Left ventricle myocardium inferior (tissue), 1 donor: ENCODE results near the gene DENND1A. TPM values are rescaled to one million over a fixed set of nuclear protein-coding genes. Genes with fewer than 3 reads are reported as not detected.

ENCODE experiments used
- DNase-seq: peaks from one replicate; pipeline ENCODE4 v3.0.0-alpha.2; 2020
- H3K27ac ChIP-seq: fragments of 200-600 bp; replicated peaks from 2 replicates; pipeline ENCODE4 v1.8.0; 2021
- H3K27me3 ChIP-seq: fragments of 200-600 bp; 2 replicates; pipeline ENCODE4 v1.8.0; 2021; ENCODE audit warnings: low read depth
- H3K36me3 ChIP-seq: fragments of 200-600 bp; 2 replicates; pipeline ENCODE4 v1.8.0; 2021
- H3K4me1 ChIP-seq: fragments of 200-600 bp; 2 replicates; pipeline ENCODE4 v1.8.0; 2021
- H3K4me3 ChIP-seq: fragments of 200-600 bp; 2 replicates; pipeline ENCODE4 v1.8.0; 2021; ENCODE audit warnings: mild to moderate bottlenecking, moderate library complexity
- H3K9me3 ChIP-seq: fragments of 200-600 bp; replicated peaks from 2 replicates; pipeline ENCODE4 v1.8.0; 2021
- CTCF ChIP-seq: fragments of 200-600 bp; IDR thresholded peaks from 2 replicates; pipeline ENCODE4 v1.8.0; 2021; ENCODE audit warnings: antibody characterized with exemption, mild to moderate bottlenecking, borderline replicate concordance
- intact Hi-C: fragments of 100-400 bp; cut with micrococcal nuclease; formaldehyde crosslinking; loops from one replicate; pipeline ENCODE4 v1.11.0; 2022
- total RNA-seq: library from RNA; stranded (reverse); fragmentation: NEBNext Ultra II Directional; extraction: Animal tissue kit (Norgen Biotek cat#: 25700); gene quantifications from one replicate; pipeline ENCODE4 v1.2.1, GENCODE V29; 2021
- donor health status: DM: no; HTN: yes; CAD: no; lungs with severe emphysema.

DENND1A gene
- total RNA-seq, 1 donor from 2014 or later: 12.2 TPM

GRCh38 chr9:123795336-123795735 lies 134.6 kb downstream of the DENND1A start:
- no peak overlapping the region for H3K4me3 ChIP-seq
- H3K9me3 ChIP-seq: no peaks in the 10 kb centered on the region
- no peak overlapping the region for H3K27ac ChIP-seq
- intact Hi-C loops: no loop called here
- H3K27me3 ChIP-seq: no peaks in the 10 kb centered on the region
- TF ChIP-seq CTCF: no peak
- H3K4me1 ChIP-seq: peaks cover 4% of the 10 kb centered on the region
- no peaks in the 10 kb centered on the region for H3K36me3 ChIP-seq
- no peak for DNase-seq

- no peaks in the 10 kb centered on the region for H3K4me1 ChIP-seq
- no peak for TF ChIP-seq CTCF
- no peak overlapping the region for H3K27ac ChIP-seq
- no peaks in the 10 kb centered on the region for H3K9me3 ChIP-seq
- no peaks in the 10 kb centered on the region for H3K36me3 ChIP-seq
- no peak overlapping the region for H3K4me3 ChIP-seq
- DNase-seq: no peak
- intact Hi-C loops: no loop called here
- no peaks in the 10 kb centered on the region for H3K27me3 ChIP-seq
These were observed 137.4 kb downstream of the DENND1A start for GRCh38 chr9:123792501-123792900.

GRCh38 chr9:123789554-123790292 lies 140.2 kb downstream of the DENND1A start:
- DNase-seq: no peak
- Histone ChIP-seq H3K27me3 (no peaks in the 10 kb centered on the region), H3K27ac (no peak overlapping the region), H3K9me3 (no peaks in the 10 kb centered on the region), H3K36me3 (no peaks in the 10 kb centered on the region), H3K4me1 (no peaks in the 10 kb centered on the region), H3K4me3 (no peak overlapping the region)
- TF ChIP-seq CTCF: no peak
- intact Hi-C loops: no loop called here

DNA sequence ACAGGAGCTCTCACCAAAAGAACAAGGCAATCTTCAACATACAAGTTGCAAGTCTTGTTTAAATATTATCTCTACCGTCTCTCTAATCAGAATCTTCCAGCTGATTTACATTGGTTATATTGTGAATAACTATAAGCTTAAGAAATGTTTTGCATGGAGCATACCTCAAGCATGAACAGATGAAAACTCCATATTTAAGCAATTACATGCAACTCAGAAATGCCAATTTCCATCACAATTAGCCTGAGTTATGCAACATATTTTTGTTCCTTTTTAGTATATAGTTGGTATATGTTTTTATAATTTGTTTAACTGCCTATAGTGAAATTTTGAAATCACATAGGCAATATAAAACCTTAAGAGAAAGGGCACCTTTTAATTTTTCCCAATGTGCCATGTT lies 142.5 kb downstream of the DENND1A start:
- no peaks in the 10 kb centered on the region for H3K4me1 ChIP-seq
- intact Hi-C loops: no loop called here
- no peak for TF ChIP-seq CTCF

DNA sequence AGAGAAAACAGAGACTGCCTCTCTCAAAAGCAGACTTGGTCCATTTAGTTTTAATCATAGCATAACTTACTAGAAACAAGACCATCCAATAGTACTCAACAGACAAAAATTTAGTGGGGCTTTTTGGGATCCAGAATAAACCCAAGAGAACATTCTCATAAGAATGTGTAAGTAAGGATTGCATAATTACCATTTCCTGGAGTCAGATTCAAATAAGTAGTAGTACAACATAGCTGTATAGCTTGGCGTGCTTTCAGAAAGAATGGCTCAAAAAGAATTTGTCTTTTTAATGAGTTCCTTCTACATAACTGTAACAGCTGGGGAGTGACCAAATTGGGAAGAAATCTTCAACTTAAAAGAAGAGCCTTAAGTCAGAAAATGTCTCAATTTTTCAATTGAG lies 145.4 kb downstream of the DENND1A start:
- no peaks in the 10 kb centered on the region for H3K27me3 ChIP-seq
- no peaks in the 10 kb centered on the region for H3K36me3 ChIP-seq
- no peaks in the 10 kb centered on the region for H3K4me1 ChIP-seq
- no peaks in the 10 kb centered on the region for H3K9me3 ChIP-seq
- DNase-seq: no peak
- no peak overlapping the region for H3K4me3 ChIP-seq
- intact Hi-C loops: no loop called here
- no peak for TF ChIP-seq CTCF
- no peak overlapping the region for H3K27ac ChIP-seq

More for the DNA sequence above, 142.5 kb downstream of the DENND1A start:
- no peak for DNase-seq
- no peaks in the 10 kb centered on the region for H3K27me3 ChIP-seq
- no peaks in the 10 kb centered on the region for H3K9me3 ChIP-seq
- H3K27ac ChIP-seq: no peak overlapping the region
- H3K36me3 ChIP-seq: no peaks in the 10 kb centered on the region
- no peak overlapping the region for H3K4me3 ChIP-seq
